SK-N-MC (cell line): Measurements from ENCODE around the gene C4BPA.

Experiments
- DNase-seq: peaks from one replicate; pipeline ENCODE4 v3.0.0-alpha.2; 2011; ENCODE audit warnings: low read depth, low spot score
- H3K27ac ChIP-seq: fragments of 200-600 bp; sonication (generic); 2 replicates; pipeline ENCODE4 v1.5.1; 2016; ENCODE audit warnings: mixed run types
- H3K36me3 ChIP-seq: fragments of 200-600 bp; sonication (generic); 2 replicates; pipeline ENCODE4 v1.6.1; 2017; ENCODE audit warnings: antibody characterized with exemption, low read length, mixed read lengths; ENCODE audit not compliant: insufficient read depth
- H3K4me3 ChIP-seq: fragments of 200-600 bp; sonication (generic); 2 replicates; pipeline ENCODE4 v1.5.1; 2016
- H3K9ac ChIP-seq: fragments of 200-600 bp; sonication (generic); 2 replicates; pipeline ENCODE4 v1.8.0; 2017; ENCODE audit warnings: mixed run types, mixed read lengths; ENCODE audit not compliant: insufficient read length
- H3K9me3 ChIP-seq: fragments of 200-600 bp; sonication (generic); 2 replicates; pipeline ENCODE4 v1.6.1; 2017; ENCODE audit warnings: low read depth, mild to moderate bottlenecking, antibody characterized with exemption, low read length, moderate library complexity, mixed read lengths
- EZH2 ChIP-seq: fragments of 200-600 bp; sonication (generic); IDR thresholded peaks from one replicate; pipeline ENCODE4 v1.6.1; 2017; ENCODE audit warnings: antibody characterized with exemption
- FOXP2 ChIP-seq: optimal IDR thresholded peaks from 2 replicates; pipeline ENCODE3; 2011; ENCODE audit warnings: mild to moderate bottlenecking, moderate library complexity; ENCODE audit not compliant: insufficient read depth; ENCODE audit errors: extremely low read length, control extremely low read depth
- POLR2AphosphoS5 ChIP-seq: IDR thresholded peaks from 2 replicates; pipeline ENCODE4 v1.6.1; 2012; ENCODE audit warnings: mild to moderate bottlenecking, low read depth, low read length, borderline replicate concordance

C4BPA gene

DNA sequence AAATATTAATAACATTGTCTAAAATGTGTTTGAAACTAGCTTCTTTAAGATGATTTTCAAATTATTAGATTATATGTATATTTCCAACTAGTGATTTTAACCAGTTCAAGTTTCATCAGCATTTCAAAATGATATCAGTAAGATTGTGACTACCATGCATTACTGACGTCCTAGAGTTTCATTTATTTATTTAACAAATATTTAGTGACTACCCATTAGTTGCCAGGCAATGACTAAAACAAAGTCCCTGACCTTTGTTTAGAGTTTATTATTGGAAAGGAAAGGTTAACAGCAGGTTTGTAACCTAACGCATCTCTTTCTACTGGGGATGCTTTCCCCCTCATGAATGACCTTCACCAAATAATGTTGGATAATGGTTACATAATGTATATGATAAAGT lies 22.9 kb upstream of the C4BPA start:
- H3K27ac ChIP-seq: no peak overlapping the region
- no peak overlapping the region for H3K4me3 ChIP-seq
- DNase-seq: no peak
- no peaks in the 10 kb centered on the region for H3K36me3 ChIP-seq
- H3K9me3 ChIP-seq: no peaks in the 10 kb centered on the region
- TF ChIP-seq EZH2: no peak
- TF ChIP-seq POLR2AphosphoS5: no peak
- no peak for TF ChIP-seq FOXP2
- H3K9ac ChIP-seq: no peak overlapping the region

- TF ChIP-seq FOXP2 (no peak), EZH2 (no peak), POLR2AphosphoS5 (no peak)
- H3K4me3 ChIP-seq: no peak overlapping the region
- H3K9ac ChIP-seq: no peak overlapping the region
- no peak overlapping the region for H3K27ac ChIP-seq
- no peaks in the 10 kb centered on the region for H3K9me3 ChIP-seq
- H3K36me3 ChIP-seq: no peaks in the 10 kb centered on the region
- DNase-seq: no peak
Measured at GRCh38 chr1:207081806-207082205, 22.2 kb upstream of the C4BPA start.

- H3K9ac ChIP-seq: no peak overlapping the region
- H3K27ac ChIP-seq: peak overlapping the region; percentile 68; the same call in 1 of the 2 replicates
- no peak for DNase-seq
- no peaks in the 10 kb centered on the region for H3K9me3 ChIP-seq
- peak overlapping the region; percentile 32 for H3K4me3 ChIP-seq
- no peaks in the 10 kb centered on the region for H3K36me3 ChIP-seq
- TF ChIP-seq POLR2AphosphoS5 (no peak), EZH2 (no peak)
Measured at GRCh38 chr1:207084232-207084631, 19.8 kb upstream of the C4BPA start.

DNA sequence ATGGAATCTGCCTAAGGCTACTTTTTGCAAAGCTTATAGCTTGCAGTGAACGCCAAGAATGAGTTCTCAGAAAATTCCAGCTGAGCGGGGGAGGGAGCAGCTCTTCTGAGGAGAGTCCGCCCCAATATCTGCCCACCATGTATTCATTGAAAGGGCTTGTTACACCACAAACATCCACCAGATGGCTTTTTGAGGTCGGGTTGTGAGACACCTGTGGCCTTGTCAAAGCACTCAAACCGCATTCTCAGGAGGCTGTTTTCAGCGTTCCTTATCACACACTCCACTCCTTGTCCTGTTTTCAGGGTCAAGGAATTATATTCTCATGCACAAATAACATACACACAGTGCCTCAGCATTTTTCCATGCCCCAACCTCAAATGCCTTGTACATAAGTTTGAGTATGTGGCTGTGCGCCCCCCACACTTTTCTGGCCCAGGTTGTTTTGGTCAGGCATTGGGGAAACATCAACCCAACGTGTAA lies 19.3 kb upstream of the C4BPA start:
- H3K36me3 ChIP-seq: no peaks in the 10 kb centered on the region
- H3K9me3 ChIP-seq: no peaks in the 10 kb centered on the region
- peak; percentile 64 for DNase-seq
- H3K27ac ChIP-seq: peak overlapping the region; percentile 68; the same call in 1 of the 2 replicates
- H3K9ac ChIP-seq: no peak overlapping the region
- TF ChIP-seq FOXP2 (no peak), POLR2AphosphoS5 (no peak), EZH2 (no peak)
- peak overlapping the region; percentile 32 for H3K4me3 ChIP-seq

DNA sequence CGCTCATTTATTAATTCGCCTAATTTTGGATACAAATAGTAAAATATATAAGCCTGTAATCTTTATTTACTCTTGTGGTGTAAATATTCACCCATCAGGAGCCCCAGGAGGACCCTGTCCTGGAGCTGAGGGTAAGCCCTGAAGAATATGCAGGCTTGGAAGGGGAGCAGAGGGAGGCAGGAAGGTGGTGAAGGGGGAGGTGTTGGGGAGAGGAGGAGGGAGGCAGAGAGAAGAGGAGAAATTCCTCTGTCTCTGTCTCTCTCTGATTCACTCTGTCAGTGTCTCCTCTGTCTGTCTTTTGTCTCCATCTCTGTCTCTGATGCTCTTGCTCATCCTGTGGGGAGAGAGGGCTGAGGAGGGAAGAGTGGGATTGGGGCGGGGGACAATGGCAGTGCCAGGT lies 18.1 kb upstream of the C4BPA start:
- no peaks in the 10 kb centered on the region for H3K36me3 ChIP-seq
- H3K9me3 ChIP-seq: no peaks in the 10 kb centered on the region
- H3K4me3 ChIP-seq: no peak overlapping the region
- no peak for DNase-seq
- H3K9ac ChIP-seq: no peak overlapping the region
- H3K27ac ChIP-seq: no peak overlapping the region
- TF ChIP-seq POLR2AphosphoS5 (no peak), EZH2 (no peak)

GRCh38 chr1:207088161-207088560 lies 15.9 kb upstream of the C4BPA start:
- DNase-seq: no peak
- Histone ChIP-seq H3K9ac (no peak overlapping the region), H3K9me3 (no peaks in the 10 kb centered on the region), H3K4me3 (no peak overlapping the region), H3K27ac (no peak overlapping the region), H3K36me3 (no peaks in the 10 kb centered on the region)
- TF ChIP-seq FOXP2 (no peak), POLR2AphosphoS5 (no peak), EZH2 (no peak)

DNA sequence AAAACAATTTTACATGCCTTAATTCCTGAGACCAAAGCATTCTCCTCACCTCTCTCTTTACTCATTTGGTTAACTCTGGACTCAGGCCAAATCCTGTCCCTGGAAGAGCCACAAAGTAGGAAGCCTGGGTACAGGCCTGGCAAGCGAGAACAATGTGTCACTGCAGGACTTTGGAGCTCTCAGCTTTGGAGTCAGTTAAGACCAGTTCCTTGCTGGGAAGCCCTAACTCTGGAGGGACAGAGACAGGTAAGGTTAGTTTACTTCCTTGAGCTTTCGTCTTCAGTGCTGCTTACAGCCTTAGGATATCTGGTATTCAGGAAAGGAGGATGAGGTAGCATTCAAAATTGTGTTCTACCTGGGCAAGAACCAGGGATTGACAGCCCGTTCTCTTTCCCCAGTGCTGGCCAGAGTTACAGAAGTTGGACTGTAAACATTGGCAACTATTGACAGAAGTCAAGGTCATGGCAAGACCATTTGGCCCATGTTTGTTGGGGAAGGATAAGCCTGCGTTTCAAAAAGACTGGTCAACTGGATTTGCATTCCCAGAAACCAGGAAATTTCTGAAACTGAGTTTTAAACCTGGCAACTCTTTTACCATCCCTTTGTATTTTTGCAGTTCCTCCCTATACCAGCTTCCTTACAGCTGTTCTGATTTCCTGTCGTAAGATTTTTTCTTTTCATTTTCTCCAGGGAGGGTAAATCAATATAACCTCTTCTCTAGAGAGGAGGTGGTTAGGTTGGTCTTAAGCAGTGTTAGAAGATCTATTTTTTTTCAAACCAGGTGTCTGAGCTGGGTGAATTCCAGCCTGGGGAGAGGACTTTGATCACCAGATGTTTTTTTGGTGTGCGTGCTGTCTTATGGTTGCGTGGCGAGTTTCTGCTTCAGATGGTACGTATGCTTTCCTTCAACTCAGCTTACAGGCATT lies 15.1 kb upstream of the C4BPA start, which contains the start of gene C4BPB:
Gene C4BPB, plus strand, starts transcription at position 160 of the 926 bp plus-strand sequence. Its CDS starts 672 bp downstream, at position 832.
- Histone ChIP-seq H3K9ac (no peak within 1 kb of the TSS), H3K27ac (no peak within 1 kb of the TSS), H3K9me3 (no peaks in the 10 kb centered on the region), H3K36me3 (no peaks in the 10 kb centered on the region), H3K4me3 (no peak within 1 kb of the TSS)
- DNase-seq: no peak
- TF ChIP-seq EZH2: no peak
- no peak for TF ChIP-seq POLR2AphosphoS5
- no peak for TF ChIP-seq FOXP2

DNA sequence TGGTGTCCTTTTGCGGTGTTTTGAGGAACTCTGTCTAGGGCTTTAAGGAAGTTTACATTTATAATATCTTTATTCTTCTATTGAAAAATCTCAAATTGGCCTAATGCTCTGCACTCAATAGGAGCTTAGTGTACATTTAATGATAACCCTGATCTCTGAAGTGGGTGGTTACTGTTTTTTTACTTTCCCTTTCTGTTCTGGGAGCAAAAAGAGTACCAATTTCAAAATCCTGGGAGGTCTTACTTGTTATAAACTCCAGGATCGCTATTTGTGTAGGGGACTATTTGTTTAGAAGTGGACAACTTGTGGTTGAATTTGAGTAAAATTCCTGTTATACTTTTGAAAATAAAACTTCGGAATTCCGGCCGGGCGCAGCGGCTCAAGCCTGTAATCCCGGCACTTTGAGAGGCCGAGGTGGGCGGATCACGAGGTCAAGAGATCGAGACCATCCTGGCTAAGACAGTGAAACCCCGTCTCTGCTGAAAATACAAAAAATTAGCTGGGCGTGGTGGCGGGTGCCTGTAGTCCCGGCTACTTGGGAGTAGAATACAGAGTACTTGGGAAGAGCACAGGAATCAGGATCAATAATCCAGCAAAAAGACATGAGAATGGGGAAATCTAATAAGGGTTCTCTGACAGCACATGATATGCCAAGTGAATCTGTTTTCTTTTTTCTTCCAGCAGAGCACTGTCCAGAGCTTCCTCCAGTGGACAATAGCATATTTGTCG lies 14.2 kb upstream of the C4BPA start:
- Histone ChIP-seq H3K9ac (no peak overlapping the region), H3K4me3 (no peak overlapping the region), H3K9me3 (no peaks in the 10 kb centered on the region), H3K36me3 (no peaks in the 10 kb centered on the region), H3K27ac (no peak overlapping the region)
- DNase-seq: no peak
- TF ChIP-seq POLR2AphosphoS5 (no peak), FOXP2 (no peak), EZH2 (no peak)
